ENCODE measurements around the gene PARP8.

DNA sequence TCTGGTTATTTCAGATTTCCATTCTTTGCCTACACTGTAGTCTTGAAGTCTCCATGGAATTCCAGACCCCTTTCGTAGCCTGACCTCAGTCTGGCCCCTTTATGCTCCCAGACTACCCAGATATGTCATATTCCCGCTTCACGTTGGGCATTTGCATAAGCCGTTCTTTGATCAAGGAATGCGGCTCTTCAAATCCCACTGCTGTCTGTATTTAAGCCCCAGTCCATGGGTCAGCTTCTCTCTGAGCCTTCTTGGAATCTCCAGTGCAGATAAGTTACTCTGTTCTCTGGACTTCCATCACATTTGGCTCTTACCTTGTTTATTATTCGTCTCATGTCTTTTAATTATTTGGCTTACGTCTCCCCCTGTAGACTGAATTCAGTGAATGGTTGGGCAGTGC is 97.4 kb downstream of the PARP8 start:
- TF ChIP-seq POLR2AphosphoS5 (IDR thresholded peaks at IDR 0.05; ENCODE audit: low read depth, low read length) (no peak), SIN3A (IDR thresholded peaks at IDR 0.05; ENCODE audit: borderline replicate concordance, insufficient read depth, low read length) (no peak)
- TF ChIP-seq, protein P1, sequence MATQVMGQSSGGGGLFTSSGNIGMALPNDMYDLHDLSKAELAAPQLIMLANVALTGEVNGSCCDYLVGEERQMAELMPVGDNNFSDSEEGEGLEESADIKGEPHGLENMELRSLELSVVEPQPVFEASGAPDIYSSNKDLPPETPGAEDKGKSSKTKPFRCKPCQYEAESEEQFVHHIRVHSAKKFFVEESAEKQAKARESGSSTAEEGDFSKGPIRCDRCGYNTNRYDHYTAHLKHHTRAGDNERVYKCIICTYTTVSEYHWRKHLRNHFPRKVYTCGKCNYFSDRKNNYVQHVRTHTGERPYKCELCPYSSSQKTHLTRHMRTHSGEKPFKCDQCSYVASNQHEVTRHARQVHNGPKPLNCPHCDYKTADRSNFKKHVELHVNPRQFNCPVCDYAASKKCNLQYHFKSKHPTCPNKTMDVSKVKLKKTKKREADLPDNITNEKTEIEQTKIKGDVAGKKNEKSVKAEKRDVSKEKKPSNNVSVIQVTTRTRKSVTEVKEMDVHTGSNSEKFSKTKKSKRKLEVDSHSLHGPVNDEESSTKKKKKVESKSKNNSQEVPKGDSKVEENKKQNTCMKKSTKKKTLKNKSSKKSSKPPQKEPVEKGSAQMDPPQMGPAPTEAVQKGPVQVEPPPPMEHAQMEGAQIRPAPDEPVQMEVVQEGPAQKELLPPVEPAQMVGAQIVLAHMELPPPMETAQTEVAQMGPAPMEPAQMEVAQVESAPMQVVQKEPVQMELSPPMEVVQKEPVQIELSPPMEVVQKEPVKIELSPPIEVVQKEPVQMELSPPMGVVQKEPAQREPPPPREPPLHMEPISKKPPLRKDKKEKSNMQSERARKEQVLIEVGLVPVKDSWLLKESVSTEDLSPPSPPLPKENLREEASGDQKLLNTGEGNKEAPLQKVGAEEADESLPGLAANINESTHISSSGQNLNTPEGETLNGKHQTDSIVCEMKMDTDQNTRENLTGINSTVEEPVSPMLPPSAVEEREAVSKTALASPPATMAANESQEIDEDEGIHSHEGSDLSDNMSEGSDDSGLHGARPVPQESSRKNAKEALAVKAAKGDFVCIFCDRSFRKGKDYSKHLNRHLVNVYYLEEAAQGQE (IDR thresholded peaks at IDR 0.05; ENCODE audit: insufficient read depth in 1 of 2, low read depth in 2 of 2, low read length in 2 of 2): no peak
